NK-92 (cell line): Measurements from ENCODE around the gene DCBLD2.
"Not testable (repeated sequence)": the region's sequence is repeated elsewhere in the genome, so short reads cannot be mapped to it uniquely, and the experiment has no call there.

Experiments
- DNase-seq: peaks from one replicate; lab custom pipeline; 2025; ENCODE audit not compliant: unreplicated experiment; lab: John Stamatoyannopoulos, UW

DCBLD2 gene

DNA sequence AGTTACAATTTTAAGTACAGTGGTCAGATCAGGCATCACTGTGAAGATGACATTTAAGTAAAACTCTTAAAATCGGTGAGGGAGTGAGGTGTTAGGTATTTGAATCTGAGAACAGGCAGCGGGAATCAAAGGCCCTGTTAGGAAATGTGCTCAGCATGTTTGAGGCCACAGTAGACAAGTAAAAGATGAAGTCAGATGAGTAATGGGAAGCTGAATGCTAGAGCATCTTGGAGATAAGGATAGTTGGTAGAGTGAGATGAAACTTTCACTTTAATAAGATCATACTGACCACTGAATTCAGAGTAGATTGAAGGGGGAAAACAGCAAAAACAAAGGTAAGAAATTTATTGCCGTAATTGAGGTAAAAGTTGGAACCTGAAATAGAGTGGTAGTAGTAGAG lies 61.6 kb downstream of the DCBLD2 start:
- DNase-seq, result no peak

DNA sequence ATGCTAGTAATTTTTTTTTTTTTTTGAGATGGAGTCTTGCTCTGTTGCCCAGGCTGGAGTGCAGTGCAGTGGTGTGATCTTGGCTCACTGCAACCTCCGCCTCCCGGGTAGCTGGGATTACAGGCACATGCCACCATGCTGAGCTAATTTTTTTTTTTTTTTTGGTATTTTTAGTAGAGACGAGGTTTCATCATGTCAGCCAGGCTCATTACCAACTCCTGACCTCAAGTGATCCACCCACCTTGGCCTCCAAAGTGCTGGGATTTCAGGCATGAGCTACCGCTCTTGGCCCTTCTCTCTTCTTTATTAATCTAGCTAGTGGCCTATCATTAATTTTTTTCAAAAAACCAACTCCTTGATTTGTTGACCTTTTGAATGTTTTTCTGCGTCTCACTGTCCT lies 70.4 kb downstream of the DCBLD2 start:
- DNase-seq, result not testable (repeated sequence)

DNA sequence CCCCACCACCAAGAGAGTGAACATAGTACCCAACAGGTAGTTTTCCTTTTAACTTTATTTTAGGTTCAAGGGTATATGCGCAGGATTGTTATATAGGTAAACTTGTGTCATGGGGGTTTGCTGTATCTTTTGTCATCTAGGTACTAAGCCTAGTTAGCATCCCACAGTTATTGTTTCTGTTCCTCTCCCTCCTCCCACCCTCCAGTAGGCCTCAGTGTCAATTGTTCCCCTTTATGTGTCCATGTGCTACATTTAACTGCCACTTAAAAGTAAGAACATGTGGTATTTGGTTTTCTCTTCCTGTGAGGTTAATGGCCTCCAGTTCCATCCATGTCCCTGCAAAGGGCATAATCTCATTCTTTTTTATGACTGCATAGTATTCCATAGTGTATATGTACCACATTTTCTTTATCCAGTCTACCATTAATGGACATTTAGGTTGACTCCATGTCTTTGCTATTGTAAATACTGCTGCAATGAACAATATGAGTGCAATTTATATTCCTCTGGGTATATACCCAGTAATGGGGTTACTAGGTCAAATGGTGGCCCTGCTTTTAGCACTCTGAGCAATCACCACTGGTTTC lies 72.2 kb downstream of the DCBLD2 start:
- DNase-seq, result no peak

GRCh38 chr3:98827221-98827920 lies 74.1 kb downstream of the DCBLD2 start:
- DNase-seq, result no peak

DNA sequence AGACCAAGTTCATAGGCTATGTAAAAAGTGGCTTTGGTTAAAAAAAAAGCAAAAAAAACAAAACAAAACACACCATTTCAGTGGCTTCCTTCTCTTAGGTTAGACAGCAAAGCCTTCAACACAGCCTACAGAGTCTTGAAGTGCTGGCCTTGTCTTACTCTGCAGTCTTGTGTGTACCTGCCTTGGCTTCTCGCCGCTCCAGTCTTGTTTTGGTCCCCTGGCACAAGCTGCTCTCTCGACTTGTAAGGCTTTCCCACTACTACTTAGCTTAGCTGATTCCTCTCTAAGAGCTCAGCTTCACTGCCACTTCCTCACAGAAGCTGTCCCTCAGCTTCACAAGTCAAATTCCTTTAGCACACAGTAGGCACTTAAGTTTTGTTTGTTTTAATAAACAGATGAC lies 75.4 kb downstream of the DCBLD2 start:
- DNase-seq, result no peak

GRCh38 chr3:98824256-98824655 lies 77.2 kb downstream of the DCBLD2 start:
- no peak for DNase-seq

GRCh38 chr3:98823791-98824190 lies 77.7 kb downstream of the DCBLD2 start:
- no peak for DNase-seq

DNA sequence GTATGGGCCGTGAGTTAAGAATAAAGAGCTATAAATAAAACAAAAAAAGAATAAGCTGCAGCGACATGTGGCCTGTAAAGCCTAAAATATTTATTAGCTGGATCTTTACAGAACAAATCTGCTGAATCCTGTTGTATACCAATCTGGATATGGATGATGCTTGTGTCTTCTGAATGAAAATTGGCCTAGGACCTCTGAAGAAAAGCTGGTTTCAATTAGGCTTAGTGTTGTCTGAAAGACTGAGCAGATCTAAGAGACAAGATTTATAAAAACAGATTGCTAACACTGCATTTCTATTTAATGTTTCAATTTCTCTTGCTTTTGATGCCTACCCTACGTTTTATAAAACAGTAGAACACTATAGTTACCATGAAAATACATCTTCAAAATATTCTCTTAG lies 80.4 kb downstream of the DCBLD2 start:
- DNase-seq, result no peak

GRCh38 chr3:98817547-98818041 lies 83.9 kb downstream of the DCBLD2 start:
- DNase-seq, result no peak

- no peak for DNase-seq
Measured at GRCh38 chr3:98814817-98815420, 86.6 kb downstream of the DCBLD2 start.

- DNase-seq, result no peak
Measured at GRCh38 chr3:98812851-98813374, 88.6 kb downstream of the DCBLD2 start.

DNA sequence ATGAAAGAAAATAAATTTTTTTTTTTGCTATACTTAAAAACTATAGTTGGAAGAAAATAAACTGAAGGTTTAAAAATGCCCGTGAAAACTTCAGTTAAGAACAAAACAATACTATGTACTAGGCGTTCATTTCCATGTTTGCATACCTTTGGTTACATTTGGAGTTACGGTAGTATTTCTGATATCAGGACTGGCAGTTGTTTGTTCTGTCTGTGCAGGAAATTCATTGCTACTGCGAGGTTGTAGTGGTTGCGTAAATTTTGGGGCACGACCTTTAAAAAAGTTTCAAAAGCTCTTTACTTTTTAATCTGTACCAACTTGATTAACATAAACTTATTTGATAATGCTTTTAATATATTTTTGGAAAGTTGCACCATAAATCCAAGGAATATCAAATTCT lies 90.4 kb downstream of the DCBLD2 start:
- DNase-seq, result no peak

DNA sequence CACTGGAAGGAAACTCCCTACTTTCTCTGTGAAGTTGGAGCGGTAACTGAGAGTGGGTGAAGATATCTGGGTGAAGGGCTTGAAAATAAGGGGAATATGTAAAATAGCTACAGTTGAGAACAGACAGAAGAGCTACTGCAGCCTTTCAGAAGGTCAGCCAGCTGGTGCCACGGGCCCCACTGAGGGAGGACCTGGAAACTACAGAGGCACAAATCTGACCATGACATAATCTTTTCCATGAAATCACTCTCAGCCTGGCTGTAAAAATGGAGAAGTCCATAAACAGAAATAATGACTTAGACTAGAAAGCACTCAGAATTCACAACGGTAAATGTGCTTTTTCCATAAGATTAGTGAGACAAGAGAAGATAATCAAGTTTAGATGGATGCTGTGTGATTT lies 91.9 kb downstream of the DCBLD2 start:
- no peak for DNase-seq

DNA sequence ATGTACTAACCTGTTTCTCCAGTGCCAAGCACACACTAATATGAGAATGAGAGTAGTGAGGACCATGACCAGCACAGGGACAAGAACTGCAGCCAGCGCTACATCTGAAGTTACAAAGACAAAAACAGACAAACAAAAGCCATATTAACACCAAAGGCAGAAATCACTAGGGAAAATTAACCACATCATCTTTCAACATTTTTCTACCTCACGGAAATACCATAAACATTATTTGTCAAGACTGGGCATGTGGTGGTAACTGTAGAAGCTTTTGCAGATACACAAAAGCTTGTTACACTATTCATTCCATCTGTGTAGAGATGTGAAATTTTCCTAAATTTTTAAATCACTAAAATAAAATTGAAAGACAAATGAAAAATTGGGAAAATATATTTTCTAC lies 93.4 kb downstream of the DCBLD2 start:
- no peak for DNase-seq

DNA sequence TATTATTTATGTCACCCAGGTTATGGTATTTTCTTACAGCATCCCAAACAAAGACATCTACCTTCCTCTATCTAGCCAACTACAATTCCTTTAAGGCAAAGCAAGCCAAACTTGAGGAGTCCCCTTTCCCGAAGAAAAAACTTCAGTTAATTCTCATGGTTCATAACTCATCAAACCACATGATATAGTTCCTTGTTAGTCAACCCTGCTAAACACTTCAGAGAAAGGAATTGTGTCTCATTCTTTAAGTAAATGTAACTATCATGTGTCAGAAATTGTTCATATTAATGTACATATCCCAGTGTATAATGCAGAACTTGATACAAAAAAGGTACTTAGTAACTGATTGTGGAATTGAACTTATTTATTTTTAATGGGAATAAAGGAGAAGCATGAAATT lies 93.9 kb downstream of the DCBLD2 start:
- DNase-seq, result no peak

DNA sequence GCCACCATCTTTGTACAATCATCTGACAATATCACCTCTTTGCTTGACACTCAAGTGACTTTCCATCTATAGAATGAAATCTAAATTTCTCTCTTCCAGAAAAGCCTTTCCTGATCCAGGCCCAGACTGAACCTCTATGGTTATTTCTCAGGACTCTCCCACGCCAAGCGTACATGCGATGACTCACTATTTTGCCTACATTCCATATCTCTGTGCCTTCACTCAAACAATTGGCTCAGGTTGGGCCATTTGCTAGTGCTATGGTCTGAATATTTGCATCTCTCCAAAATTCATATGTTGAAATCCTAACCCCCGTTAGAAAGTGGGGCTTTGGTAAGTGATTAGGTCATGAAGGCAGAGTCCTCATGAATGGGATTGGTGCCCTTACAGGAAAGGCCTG lies 94.5 kb downstream of the DCBLD2 start:
- DNase-seq, result no peak

- DNase-seq, result no peak
Measured at GRCh38 chr3:98806521-98806920, 95.0 kb downstream of the DCBLD2 start.

DNA sequence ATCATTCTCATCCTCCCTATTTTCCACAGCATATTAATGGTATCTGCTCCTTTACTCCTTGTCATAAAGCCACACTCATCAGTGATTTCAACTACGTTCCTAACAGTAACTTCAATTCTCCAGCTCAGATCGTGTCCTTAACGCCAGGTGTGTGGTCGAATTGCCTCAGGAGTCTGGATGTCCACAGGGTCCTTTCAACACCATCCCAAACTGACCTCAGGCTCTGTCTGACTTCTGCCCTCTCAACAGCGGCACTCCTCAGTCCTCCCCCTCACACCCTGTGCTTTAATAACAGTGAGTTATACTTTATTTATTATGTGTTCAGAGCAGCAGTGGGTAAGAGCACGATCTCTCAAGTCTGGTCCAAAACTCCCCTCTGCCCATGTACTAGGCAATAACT lies 95.9 kb downstream of the DCBLD2 start:
- DNase-seq, result no peak

- no peak for DNase-seq
Measured at GRCh38 chr3:98801043-98801747, 100.3 kb downstream of the DCBLD2 start.

DNA sequence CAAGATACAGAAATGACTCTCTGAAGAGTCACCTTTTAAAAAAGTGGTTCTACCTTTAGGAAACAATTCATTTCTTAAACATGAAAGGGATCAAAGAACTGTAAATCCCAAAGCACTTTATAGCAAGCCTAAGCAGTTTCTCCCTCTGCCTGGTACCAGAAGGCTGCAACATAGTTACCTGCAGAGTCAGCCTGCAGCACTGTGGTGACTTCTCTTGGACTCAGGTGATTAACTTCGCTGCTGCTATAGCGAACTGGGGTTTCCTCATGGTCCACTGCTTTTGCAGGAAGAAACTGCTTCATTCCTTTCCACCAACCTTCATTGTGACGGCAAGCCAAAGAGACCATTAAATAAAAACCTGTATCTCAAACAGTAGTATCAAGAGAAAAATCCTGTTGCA lies 101.1 kb downstream of the DCBLD2 start:
- DNase-seq, result no peak

GRCh38 chr3:98799479-98799878 lies 102.0 kb downstream of the DCBLD2 start:
- DNase-seq, result no peak

DNA sequence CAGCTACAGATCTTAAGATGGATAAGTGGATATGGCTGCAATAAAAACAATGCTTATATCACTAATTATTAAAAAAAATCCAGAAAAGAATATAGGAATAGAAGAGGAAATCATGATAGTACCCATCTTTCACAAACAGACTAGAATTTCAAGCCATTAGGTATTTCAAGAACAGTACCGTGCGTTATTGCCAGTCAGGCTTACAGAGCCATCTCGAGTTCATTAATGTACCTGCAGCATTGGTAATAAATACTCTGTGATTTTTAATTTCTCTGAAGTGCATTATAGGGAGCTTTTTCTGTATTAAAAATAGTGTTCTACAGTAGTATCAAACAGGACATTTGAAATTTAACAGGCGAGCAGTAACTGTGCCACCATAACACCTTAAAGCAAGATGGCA lies 102.7 kb downstream of the DCBLD2 start:
- DNase-seq, result no peak
